ENCODE results near the gene SCN11A.

DNA sequence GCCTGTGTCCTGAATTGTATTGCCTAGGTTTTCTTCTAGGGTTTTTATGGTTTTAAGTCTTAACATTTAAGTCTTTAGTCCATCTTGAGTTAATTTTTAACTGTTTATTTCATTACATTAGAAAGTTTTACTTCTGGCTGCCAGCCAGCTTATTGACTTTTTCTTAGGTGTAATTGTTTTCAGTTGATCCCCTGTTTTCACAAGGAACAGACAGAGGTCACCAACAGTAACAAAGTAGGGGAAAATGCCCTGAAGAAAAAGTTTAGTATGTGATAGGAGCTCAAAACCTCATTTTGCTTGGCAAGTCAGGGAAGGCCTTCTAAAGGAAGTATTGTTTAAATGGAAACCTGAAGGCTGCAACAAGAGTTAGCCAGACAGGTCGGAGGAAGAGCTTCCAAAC, 10.4 kb upstream of the SCN11A start:
- no peak for TF ChIP-seq POLR2A (IDR thresholded peaks at IDR 0.05)
- TF ChIP-seq EP300 (IDR thresholded peaks at IDR 0.05), result no peak
- no peak for TF ChIP-seq POLR2AphosphoS5 (IDR thresholded peaks at IDR 0.05)

Measured in sigmoid colon (tissue), 4 donors.